DMS53 (cell line): ENCODE data around the gene PHLDB2.
"Not testable (repeated sequence)": the region's sequence is repeated elsewhere in the genome, so short reads cannot be mapped to it uniquely, and the experiment has no call there.

Source experiments
- DNase-seq: peaks from one replicate; lab custom pipeline; 2025; lab: John Stamatoyannopoulos, UW

PHLDB2 gene

GRCh38 chr3:111859061-111859973 lies at the start of gene PHLDB2:
Gene PHLDB2 (plus strand): TSS chr3:111859265. CDS start chr3:111884078, 24,813 bp downstream.
- DNase-seq: peak; percentile 41

- no peak for DNase-seq
These were observed 48.2 kb upstream of the PHLDB2 start for GRCh38 chr3:111810909-111811308.

- no peak for DNase-seq
These were observed 47.3 kb upstream of the PHLDB2 start for GRCh38 chr3:111811811-111812210.

- no peak for DNase-seq
These were observed 46.4 kb upstream of the PHLDB2 start for GRCh38 chr3:111812701-111813100.

- no peak for DNase-seq
These were observed 45.6 kb upstream of the PHLDB2 start for GRCh38 chr3:111813441-111813840.

- no peak for DNase-seq
These were observed 45.1 kb upstream of the PHLDB2 start for GRCh38 chr3:111813979-111814378.

- DNase-seq: not testable (repeated sequence)
These were observed 42.3 kb upstream of the PHLDB2 start for GRCh38 chr3:111816771-111817170.

- DNase-seq: no peak
These were observed 39.1 kb upstream of the PHLDB2 start for GRCh38 chr3:111819927-111820326.

GRCh38 chr3:111820651-111821050 lies 38.4 kb upstream of the PHLDB2 start:
- no peak for DNase-seq

GRCh38 chr3:111821891-111822290 lies 37.2 kb upstream of the PHLDB2 start:
- DNase-seq: no peak

GRCh38 chr3:111822804-111823203 lies 36.3 kb upstream of the PHLDB2 start:
- DNase-seq: no peak

GRCh38 chr3:111823341-111823855 lies 35.7 kb upstream of the PHLDB2 start:
- DNase-seq: no peak

- no peak for DNase-seq
These were observed 34.7 kb upstream of the PHLDB2 start for GRCh38 chr3:111824351-111824750.

GRCh38 chr3:111827871-111828270 lies 31.2 kb upstream of the PHLDB2 start:
- DNase-seq: no peak

GRCh38 chr3:111828530-111828929 lies 30.5 kb upstream of the PHLDB2 start:
- DNase-seq: no peak

- DNase-seq: no peak
These were observed 30.0 kb upstream of the PHLDB2 start for GRCh38 chr3:111829023-111829422.

- DNase-seq: peak; percentile 3
These were observed 27.2 kb upstream of the PHLDB2 start for GRCh38 chr3:111831840-111832239.

- no peak for DNase-seq
These were observed 22.0 kb upstream of the PHLDB2 start for GRCh38 chr3:111837112-111837511.

- DNase-seq: no peak
These were observed 20.9 kb upstream of the PHLDB2 start for GRCh38 chr3:111838133-111838532.

GRCh38 chr3:111846039-111846438 lies 13.0 kb upstream of the PHLDB2 start:
- no peak for DNase-seq

GRCh38 chr3:111846717-111847116 lies 12.3 kb upstream of the PHLDB2 start:
- DNase-seq: no peak

- no peak for DNase-seq
These were observed 10.8 kb upstream of the PHLDB2 start for GRCh38 chr3:111848283-111848682.

GRCh38 chr3:111848778-111849177 lies 10.3 kb upstream of the PHLDB2 start:
- DNase-seq: no peak

- DNase-seq: no peak
These were observed 8.5 kb upstream of the PHLDB2 start for GRCh38 chr3:111850537-111850936.
